ENCODE data around the gene LRIT3.

GRCh38 chr4:109864134-109864533 lies 16.2 kb downstream of the LRIT3 start:
- no peak for TF ChIP-seq CTCF (IDR thresholded peaks at IDR 0.05; ENCODE audit: poor library complexity)
- TF ChIP-seq EZH2 (IDR thresholded peaks at IDR 0.05; ENCODE audit: borderline replicate concordance): no peak

Data from hepatocyte (in vitro differentiated cells).